Motor neuron (in vitro differentiated cells): ENCODE results near the gene PRL. TPM values are rescaled to one million over a fixed set of nuclear protein-coding genes. Genes with fewer than 3 reads are reported as not detected.

Source experiments
- ATAC-seq, 8 experiments: fragments of 200-7000 bp; cut with Tn5 transposase; replicated peaks in 6 of 8; 2 replicates each; pipeline ENCODE4 v1.8.0; 2021; ENCODE audit warnings: mild to moderate bottlenecking in 8 of 8, moderate library complexity in 8 of 8
- H3K27ac ChIP-seq, 2 donors: fragments of 250-450 bp; sonication (Bioruptor Pico); 2 replicates each; pipeline ENCODE4 v1.9.0; 2021; ENCODE audit warnings: antibody characterized with exemption in 2 of 2, mild to moderate bottlenecking in 2 of 2, moderate library complexity in 1 of 2
- H3K4me1 ChIP-seq, 2 donors: fragments of 250-450 bp; sonication (Bioruptor Pico); replicated peaks in 1 of 2; 2 replicates each; pipeline ENCODE4 v1.6.1; 2021; ENCODE audit warnings: antibody characterized with exemption in 2 of 2, mild to moderate bottlenecking in 2 of 2, moderate library complexity in 1 of 2
- H3K4me3 ChIP-seq, 5 donors: fragments of 250-450 bp; sonication (Bioruptor Pico); 2 replicates each; pipeline ENCODE4 v1.9.0; 2021; ENCODE audit warnings: antibody characterized with exemption in 5 of 5, mild to moderate bottlenecking in 5 of 5, moderate library complexity in 4 of 5
- WGBS, 10 experiments: fragments of 450-650 bp; shearing (Covaris generic); methylation state at CpG; one replicate each; pipeline ENCODE4 v1.0.0; 2022; 5-methylcytosine and 5-hydroxymethylcytosine counted together
- in situ Hi-C, 9 experiments: fragments of 400-800 bp; cut with MboI; loops; one replicate each; pipeline ENCODE4 v1.15.0; 2021; ENCODE audit warnings: low sequenced_read_pairs in 9 of 9, low pct_unique_long_range_greater_than_20kb in 2 of 9; ENCODE audit not compliant: unreplicated experiment in 9 of 9
- total RNA-seq, 8 experiments: library from RNA; unstranded; fragments of 300-600 nt; gene quantifications; 2 replicates each; pipeline versions ENCODE4 v1.2.3 to v1.2.4, GENCODE V29; 2022

The PRL gene
- under 1 TPM in 2 of 8 experiments, not detected in 6; 0.50 to 0.72 TPM for total RNA-seq

DNA sequence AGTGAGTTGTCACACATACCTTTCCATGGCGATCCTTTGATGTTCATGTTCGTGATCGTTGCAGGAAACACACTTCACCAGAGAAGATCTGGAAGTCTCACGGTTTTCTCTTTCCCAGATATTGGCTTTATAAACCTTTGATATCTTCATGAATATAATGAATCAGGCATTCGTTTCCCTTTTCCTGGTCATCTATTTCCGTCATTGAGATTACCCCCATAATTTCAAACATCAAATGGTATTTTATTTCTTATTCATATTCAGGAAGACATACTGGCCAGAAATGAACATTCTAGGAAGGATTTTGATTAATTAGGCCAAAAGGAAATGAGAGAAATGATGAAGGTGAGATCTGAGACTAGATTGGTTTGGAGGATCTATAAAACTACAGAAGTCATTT lies at the start of gene PRL:
Gene PRL (minus strand): TSS at position 101 of the 400 bp plus-strand sequence. CDS start 54 bp downstream, at position 47.
- H3K27ac ChIP-seq: no peak within 1 kb of the TSS
- WGBS, 10 experiments: 63 to 100% (median 96%) methylated on average over 2 to 6 of the region's 6 CpGs
- H3K4me1 ChIP-seq: peaks cover 0 to 8% of the 10 kb centered on the region in 2 donors
- no peak for ATAC-seq
- in situ Hi-C loops: no loop called here
- H3K4me3 ChIP-seq: no peak within 1 kb of the TSS

DNA sequence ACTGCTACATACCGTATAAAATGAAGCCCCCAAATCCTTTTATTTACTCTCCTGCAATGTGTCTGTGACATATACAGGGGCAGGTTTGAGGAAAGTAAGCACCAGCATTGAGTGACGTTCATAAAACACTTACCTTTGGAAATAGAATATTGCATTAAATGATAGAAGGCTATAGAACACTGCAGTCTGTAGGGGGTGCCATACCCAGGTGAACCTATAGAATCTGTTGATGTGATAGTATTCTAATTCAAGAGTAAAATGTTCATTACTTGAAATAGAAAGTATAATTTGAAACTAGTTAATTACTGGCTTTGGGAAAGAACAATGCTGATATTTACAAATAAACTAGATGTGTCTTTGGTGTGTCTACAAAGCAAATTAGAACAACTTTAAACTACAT lies 47.0 kb upstream of the PRL start:
- 61 to 100% (median 100%) methylated on average over 1 to 2 of the region's 2 CpGs; no CpG with 5 or more reads in 5 of the 10 experiments for WGBS, 10 experiments
- Histone ChIP-seq H3K4me1 (no peaks in the 10 kb centered on the region), H3K4me3 (no peak overlapping the region), H3K27ac (no peak overlapping the region)
- ATAC-seq: no peak
- in situ Hi-C loops: no loop called here

DNA sequence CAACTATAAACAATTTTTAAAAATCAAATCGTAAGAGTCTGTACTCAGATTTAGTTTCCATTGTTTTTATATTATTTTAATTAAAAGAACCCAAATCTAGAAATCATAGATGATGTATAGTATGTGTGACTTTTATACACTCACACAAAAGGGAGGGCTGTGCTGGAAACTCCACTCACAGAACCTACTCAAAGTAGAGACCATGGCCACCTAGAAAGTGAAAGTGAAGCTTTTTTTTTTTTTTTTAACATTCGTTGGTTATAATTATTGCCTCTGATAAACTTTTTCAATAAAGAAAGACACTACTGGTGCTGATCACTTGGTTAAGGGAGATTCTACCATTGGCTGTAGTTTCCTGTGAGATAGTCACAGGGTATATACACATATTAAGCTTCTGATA lies 37.9 kb upstream of the PRL start:
- H3K4me3 ChIP-seq: no peak overlapping the region
- ATAC-seq: no peak
- no peaks in the 10 kb centered on the region for H3K4me1 ChIP-seq
- WGBS, 10 experiments: 20 to 93% (median 88%) methylated on average over 1 to 2 of the region's 2 CpGs; no CpG with 5 or more reads in 1 of the 10 experiments
- in situ Hi-C loops: no loop called here
- H3K27ac ChIP-seq: no peak overlapping the region

DNA sequence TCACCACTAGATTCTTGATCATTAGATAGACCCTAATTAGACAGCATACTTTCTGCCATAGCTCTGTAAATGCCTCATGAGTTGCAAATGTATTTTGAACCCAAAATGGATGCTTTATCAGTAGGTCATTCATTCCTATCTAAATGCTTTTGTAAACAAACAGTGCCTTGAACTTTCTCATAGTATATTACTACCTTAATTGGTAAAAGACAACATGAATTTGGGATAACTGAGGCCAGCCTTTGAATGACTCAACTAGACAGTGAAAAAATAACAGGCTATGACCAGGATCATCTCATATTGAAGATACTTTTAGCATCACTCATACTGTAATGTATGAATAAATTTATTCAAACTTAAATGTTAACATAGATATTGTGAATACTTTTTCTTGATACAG lies 37.0 kb upstream of the PRL start:
- ATAC-seq: no peak
- in situ Hi-C loops: no loop called here
- Histone ChIP-seq H3K4me3 (no peak overlapping the region), H3K4me1 (no peaks in the 10 kb centered on the region), H3K27ac (no peak overlapping the region)

DNA sequence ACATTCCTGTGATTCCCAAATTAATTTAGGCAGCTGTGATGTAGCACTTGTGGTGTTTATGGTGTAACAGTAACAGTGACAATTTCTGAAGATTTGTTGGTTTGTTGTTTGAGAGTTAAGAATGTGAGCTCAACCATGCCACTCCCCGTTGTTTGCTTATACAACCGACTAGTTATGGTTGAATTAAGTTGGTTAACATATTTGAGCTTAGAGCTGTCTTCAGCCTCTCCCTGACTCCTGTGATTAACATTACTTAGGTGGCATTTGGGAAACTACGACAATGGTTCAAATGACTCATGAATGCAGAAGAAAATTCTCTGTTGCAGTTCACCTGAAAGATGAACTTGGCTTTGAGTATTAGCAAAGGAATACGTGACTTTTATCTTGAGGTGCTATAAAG lies 35.9 kb upstream of the PRL start:
- H3K4me3 ChIP-seq: no peak overlapping the region
- H3K4me1 ChIP-seq: no peaks in the 10 kb centered on the region
- no peak overlapping the region for H3K27ac ChIP-seq
- 31 to 100% (median 60%) methylated on average over 1 to 4 of the region's 4 CpGs; no CpG with 5 or more reads in 1 of the 10 experiments for WGBS, 10 experiments
- ATAC-seq: no peak
- in situ Hi-C loops: no loop called here

DNA sequence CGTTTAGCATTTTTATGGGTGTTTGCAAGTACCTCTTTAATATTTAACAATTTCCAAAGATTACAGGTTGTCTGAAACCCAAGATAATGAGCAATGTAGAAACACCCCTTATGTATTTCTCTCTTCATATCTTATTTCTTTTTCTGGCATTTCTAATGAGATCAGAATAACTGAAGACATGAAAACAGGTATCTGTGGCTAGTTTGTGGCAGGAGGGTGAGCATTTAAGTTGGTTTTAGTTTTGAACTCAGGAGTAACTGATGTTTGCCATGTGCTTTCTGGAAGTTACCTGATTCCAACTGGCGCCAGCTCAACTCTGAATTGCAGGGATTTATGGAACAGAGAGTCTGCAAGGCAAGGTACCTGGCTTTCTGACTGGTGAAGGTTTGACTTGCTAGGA lies 35.4 kb upstream of the PRL start:
- in situ Hi-C loops: no loop called here
- Histone ChIP-seq H3K27ac (no peak overlapping the region), H3K4me3 (no peak overlapping the region), H3K4me1 (no peaks in the 10 kb centered on the region)
- no peak for ATAC-seq
- WGBS, 10 experiments: 14 to 100% (median 83%) methylated on average over 1 to 2 of the region's 2 CpGs

DNA sequence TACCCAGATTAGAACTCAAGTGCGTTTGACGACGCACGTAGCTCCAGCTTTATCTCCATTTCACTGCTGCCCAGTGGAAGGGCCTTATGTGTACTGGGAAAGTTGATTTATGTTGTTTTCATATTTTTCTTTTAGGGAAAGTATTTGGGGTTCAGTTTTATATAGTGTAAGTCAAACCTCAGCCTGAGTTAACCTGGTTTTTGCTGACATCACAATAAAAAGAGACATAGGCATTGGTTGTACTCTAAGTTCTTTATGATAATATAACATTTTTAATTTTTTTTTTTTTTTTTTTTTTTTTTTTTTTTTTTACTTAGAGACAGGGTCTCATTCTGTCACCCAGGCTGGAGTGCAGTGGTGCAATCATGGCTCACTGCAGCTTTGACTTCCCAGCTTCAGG lies 34.1 kb upstream of the PRL start:
- in situ Hi-C loops: no loop called here
- H3K4me1 ChIP-seq: no peaks in the 10 kb centered on the region

DNA sequence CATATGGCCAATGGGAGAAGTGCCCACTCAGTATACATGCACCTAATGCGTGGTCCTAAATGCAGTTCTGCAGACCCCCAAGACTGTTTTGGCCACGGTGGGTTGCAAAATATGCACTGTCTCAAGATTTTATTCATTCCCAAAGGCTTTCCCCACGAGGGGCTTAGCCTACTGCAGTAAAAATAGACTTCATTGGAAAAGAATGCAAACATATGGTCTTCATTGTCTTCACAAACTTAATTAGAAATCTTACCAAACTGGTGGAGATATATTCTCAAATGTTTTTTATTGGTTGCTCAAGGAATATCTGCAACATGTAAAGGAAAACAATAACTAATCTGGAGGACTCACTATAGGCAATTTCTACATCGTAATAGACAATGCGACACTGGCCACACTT lies 31.6 kb upstream of the PRL start:
- 0 to 100% (median 85%) methylated on average over 2 to 5 of the region's 5 CpGs; no CpG with 5 or more reads in 1 of the 10 experiments for WGBS, 10 experiments
- Histone ChIP-seq H3K4me3 (no peak overlapping the region), H3K27ac (no peak overlapping the region), H3K4me1 (no peaks in the 10 kb centered on the region)
- peak in 1 of 8 experiments; percentile 25 for ATAC-seq
- in situ Hi-C loops: no loop called here

More for the DNA sequence above, 34.1 kb upstream of the PRL start:
- H3K27ac ChIP-seq: no peak overlapping the region
- ATAC-seq: no peak
- H3K4me3 ChIP-seq: no peak overlapping the region
- 90 to 100% (median 100%) methylated on average over 1 to 4 of the region's 4 CpGs; no CpG with 5 or more reads in 1 of the 10 experiments for WGBS, 10 experiments

DNA sequence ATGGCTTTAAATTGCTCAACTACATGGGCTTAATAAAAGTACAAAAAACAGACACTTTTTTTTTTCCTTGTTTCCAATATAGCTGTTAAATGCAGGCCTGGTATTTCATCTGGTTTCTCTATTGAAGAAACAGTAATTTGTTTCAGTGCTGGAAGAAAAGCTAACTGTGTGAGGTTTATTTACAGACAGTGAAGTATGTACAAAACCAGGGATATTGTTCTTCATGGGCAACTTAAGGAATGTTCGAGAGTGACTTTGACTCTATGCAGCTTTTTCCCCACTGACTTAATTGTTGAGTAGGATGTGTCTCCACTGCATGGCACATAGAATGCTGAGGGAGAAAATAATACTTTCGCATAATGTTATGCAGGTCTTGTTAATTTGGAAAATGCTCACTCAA lies 31.0 kb upstream of the PRL start:
- in situ Hi-C loops: no loop called here
- peak in 3 of 8 experiments; percentile 14 to 76 (median 16) for ATAC-seq
- Histone ChIP-seq H3K4me1 (no peaks in the 10 kb centered on the region), H3K27ac (no peak overlapping the region), H3K4me3 (no peak overlapping the region)
- 32 to 100% (median 83%) methylated on average over 1 to 2 of the region's 2 CpGs; no CpG with 5 or more reads in 3 of the 10 experiments for WGBS, 10 experiments

DNA sequence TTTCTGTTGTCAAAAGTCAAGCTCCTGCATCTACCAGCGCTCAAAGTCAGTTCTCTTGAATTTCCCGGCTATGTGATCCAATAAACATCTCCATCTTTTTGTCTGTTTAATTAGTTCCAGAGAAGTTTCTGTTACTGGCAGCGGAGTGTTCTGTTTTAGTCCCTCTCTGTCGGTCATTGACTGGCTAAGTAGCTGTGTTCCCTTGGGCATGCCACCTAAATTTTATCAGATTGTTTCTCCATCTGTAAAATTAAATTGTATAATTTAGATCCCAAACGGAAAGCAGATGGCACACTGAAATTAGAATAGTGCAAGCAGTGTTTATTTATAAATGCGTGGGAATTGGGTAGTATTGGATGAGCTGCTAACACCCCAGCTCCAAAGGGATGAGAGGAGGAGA lies 29.7 kb upstream of the PRL start:
- no peaks in the 10 kb centered on the region for H3K4me1 ChIP-seq
- 8 to 96% (median 89%) methylated on average over 3 to 6 of the region's 6 CpGs for WGBS, 10 experiments
- in situ Hi-C loops: no loop called here
- no peak overlapping the region for H3K27ac ChIP-seq
- no peak overlapping the region for H3K4me3 ChIP-seq
- no peak for ATAC-seq

DNA sequence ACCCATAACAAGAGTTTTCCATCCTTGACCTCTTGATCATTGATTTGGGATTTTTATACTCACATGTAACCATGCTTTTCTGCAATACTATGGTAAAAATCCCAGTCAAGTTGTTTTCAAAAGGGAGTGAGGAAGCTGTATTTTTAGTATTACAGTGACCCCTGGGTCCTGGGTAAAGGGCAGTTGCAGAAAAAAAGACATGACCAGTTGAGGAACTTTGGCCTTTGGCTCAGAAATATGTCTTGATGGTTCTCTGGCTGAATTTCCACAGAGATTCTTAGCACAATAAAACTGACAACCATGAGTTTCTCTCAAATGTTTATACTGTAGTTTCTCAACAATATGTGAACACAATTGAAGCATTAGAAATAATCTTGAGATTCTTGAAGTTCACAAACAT lies 28.6 kb upstream of the PRL start:
- Histone ChIP-seq H3K4me1 (no peaks in the 10 kb centered on the region), H3K27ac (no peak overlapping the region), H3K4me3 (no peak overlapping the region)
- in situ Hi-C loops: no loop called here
- ATAC-seq: no peak

DNA sequence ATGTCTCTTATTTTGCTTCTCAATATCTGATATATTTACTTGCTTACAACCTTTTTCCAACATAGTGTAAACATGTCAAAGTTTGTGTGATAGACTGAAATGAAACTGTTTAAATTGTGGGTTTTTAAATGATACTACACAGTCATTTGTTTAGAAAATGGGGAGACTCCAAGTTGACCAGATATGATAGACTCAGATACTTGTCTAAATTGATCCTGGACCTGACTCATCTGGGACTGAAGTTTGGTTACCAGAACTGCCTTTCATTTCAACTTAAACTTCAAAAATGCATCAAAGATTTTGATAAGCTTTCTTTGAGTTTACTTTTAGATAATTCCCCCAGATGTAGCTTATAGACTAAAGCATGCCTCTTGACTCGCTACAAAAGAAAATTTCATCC lies 27.0 kb upstream of the PRL start:
- Histone ChIP-seq H3K4me1 (no peaks in the 10 kb centered on the region), H3K27ac (no peak overlapping the region), H3K4me3 (no peak overlapping the region)
- no peak for ATAC-seq
- in situ Hi-C loops: no loop called here
- WGBS, 10 experiments: 50 to 100% (median 100%) methylated on average over 1 of the region's 1 CpG; no CpG with 5 or more reads in 3 of the 10 experiments

DNA sequence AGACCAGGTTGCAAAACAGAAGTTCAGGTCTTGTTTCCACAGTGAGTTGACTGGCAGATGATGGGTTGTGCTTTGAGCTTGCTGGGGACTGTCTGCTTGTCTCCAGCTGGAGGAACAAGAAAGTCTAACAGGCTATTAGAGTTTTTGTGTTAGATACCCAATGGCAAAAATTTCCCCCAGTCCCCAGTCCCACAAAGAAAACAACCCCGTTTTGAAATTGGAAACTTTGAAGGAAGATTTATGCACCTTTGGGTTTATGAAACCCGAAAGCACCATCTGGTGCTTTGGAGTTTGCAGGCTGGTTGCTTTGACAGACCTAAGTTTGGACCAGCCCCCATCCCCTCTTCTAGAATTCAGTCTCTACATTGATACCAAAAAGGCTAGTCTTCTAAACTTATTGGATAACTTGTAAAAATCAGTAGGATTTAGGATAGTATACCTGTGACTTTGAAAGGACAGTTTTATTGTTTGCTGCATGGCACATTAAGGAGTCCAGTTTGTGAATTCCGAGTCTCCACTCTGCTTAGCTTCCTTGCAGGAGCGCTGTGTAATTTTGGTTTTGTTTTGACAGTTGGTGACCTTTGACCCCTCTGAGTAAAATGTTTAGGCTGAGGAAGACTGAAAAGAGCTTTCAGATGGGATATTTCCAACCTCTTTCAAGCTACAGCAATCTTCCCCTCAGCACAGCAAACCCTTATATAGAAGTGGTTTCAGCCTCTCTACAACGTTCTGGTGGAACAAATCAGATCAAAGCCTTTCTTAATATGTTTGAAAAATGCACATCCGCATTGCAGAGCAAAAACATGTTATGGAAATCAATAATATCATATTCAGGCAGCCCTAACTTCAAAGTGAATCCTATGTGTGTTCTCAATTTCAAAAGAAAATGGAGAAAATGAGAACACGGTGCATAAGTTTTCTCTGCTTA lies 25.5 kb upstream of the PRL start:
- ATAC-seq: peak in 1 of 8 experiments; percentile 68
- Histone ChIP-seq H3K27ac (no peak overlapping the region), H3K4me1 (no peaks in the 10 kb centered on the region), H3K4me3 (no peak overlapping the region)
- 58 to 100% (median 71%) methylated on average over 1 to 7 of the region's 7 CpGs for WGBS, 10 experiments
- in situ Hi-C loops: no loop called here

DNA sequence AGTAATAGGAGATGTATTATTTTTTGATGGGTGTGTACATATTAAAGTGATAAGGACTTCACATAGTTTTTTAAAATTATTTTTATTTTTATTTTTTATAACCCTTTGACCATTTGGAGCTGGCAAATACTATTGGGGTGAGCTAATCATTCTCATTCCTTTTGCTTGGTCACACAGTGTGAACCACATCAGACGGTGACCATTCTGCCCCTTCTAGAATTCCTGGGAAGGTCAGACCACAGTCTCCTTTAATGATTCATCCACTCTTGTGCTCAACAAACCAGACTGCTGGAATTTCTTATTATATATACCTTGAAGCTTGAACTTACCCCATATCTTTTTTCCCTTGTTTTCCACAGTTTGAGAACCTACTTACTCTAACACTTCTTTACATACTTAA lies 23.9 kb upstream of the PRL start:
- Histone ChIP-seq H3K4me3 (no peak overlapping the region), H3K4me1 (no peaks in the 10 kb centered on the region), H3K27ac (no peak overlapping the region)
- 0 to 100% (median 83%) methylated on average over 1 of the region's 1 CpG; no CpG with 5 or more reads in 3 of the 10 experiments for WGBS, 10 experiments
- in situ Hi-C loops: no loop called here
- ATAC-seq: peak in 1 of 8 experiments; percentile 40
